Activated naive CD4-positive, alpha-beta T cell (primary cell): ENCODE results near the gene PAPSS2.

Experiments used
- DNase-seq, 4 experiments: peaks; one replicate each; lab custom pipeline; 2025; lab: John Stamatoyannopoulos, UW

The PAPSS2 gene

DNA sequence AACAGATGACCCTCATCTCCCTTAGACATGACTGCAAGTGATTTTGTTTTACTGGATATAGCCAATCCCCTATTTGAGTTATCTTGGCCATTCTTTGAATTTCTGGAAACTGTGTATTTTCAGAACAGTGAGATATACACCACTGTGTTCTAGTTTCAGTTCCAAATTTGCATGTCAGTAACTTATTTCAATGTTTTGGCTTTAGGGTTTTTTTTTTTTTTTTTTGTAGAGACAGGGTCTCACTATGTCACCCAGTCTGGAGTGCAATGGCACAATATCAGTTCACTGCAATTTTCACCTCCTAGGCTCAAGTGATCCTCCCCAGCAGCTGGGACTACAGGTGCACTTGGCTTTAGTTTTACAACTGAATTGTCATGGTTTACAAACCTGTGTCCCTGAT, 91.1 kb downstream of the PAPSS2 start:
- DNase-seq: no peak

DNA sequence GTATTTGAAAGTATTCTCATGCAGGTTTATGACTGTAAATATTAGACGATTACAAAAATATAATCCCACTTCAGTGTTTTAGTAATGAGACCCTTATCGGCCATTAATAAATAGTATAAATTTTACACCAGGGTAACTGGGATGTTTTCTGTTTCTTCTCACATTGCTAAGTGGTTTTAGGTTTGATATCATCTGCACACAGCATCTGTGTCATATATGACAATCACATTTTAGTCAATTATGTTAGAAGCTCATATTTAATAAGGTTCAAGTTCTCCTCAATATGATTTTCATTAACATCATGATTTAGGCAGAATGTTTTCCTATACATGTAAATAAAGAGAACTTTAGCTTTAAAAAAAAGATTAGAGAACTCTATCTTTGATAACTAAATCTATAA, 91.6 kb downstream of the PAPSS2 start:
- DNase-seq: no peak

DNA sequence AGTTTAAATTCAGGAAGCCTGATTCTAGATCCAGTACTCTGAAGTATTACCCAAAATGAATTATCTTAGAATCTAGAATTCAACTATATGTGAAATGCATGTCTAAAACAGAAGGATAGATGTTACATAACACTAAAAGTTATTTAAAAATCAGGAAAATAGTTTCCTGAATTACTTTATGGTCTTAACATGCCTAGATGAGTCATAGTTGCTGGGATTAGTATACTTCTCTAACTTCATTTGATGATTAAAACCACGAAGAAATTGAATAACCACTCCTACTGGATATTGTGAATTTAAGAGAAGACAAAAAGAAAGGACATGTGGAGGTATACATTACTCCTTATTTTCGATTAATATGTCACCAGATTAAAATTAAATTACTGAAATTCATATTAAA, 92.9 kb downstream of the PAPSS2 start:
- no peak for DNase-seq

DNA sequence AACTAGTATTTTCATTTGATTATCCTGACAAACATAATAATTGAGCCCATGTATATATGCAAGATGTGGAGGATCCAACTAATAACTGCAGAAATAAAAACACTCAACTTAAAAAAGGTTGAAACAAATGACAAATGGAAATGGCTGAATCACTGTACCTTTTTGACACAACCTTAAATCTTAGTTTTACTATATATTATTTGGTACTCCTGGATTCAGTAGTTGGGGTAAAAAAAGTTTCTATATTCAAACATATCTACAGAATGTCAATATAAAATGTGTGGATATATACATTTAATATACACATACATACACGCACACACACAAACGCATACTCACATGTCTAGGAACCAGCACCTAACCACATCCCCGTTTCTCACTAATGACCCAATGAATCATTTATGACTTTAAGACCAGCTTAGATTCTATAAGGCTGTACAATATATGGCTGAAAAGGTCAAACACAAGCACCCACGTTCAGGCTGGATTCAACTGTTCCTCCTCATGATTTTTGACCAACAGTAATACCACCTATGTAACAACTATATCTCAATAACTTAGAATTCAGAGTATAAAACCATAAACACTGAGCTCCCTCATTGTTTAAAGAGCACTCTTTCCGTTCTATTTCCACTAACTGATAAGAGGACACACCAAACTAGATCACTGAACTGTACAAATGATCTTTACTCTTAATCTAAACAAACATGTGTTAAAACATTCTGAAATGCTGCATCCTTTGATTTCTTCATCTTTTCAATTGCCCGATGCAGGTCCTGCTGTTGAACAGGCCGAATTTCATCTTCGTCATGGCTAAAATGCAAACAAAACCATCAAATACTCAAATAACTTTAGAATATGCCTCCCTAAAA, 94.6 kb downstream of the PAPSS2 start:
- no peak for DNase-seq

DNA sequence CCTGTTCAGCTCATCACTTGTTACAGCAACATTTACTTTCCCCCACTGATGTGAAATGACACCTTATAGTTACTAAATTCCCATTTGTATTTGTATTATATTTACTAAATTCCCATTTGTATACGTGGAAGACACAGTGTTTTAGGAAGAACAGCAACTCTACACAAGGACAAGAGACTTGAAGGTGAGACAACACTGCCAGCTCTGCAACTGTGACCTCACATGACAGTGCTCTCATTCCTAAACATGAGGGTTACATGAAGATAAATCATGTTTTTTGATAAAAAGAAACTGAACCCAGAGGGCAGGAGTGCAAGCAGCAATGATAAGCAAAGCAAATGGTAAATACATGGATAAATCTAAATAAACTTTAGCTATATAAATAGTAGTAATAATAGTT, 98.0 kb downstream of the PAPSS2 start:
- no peak for DNase-seq

DNA sequence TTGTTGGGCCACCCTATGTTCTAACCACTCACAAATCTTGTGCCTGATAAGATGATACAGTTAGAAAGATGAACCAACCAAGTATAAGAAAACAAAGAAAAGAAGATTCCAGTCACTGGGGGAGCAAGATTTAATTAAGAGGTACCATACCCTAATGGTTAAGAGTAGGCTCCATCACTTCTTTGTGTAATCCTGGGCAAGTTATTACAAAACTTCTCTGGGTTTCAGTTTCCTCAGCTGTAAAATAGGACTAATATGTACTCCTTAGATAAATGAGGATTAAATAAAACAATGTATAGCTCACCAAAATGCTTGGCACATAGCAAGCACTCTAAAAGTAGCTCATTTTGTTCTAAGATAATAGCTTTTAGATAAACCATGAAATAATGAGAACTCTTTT, 99.9 kb downstream of the PAPSS2 start:
- no peak for DNase-seq

DNA sequence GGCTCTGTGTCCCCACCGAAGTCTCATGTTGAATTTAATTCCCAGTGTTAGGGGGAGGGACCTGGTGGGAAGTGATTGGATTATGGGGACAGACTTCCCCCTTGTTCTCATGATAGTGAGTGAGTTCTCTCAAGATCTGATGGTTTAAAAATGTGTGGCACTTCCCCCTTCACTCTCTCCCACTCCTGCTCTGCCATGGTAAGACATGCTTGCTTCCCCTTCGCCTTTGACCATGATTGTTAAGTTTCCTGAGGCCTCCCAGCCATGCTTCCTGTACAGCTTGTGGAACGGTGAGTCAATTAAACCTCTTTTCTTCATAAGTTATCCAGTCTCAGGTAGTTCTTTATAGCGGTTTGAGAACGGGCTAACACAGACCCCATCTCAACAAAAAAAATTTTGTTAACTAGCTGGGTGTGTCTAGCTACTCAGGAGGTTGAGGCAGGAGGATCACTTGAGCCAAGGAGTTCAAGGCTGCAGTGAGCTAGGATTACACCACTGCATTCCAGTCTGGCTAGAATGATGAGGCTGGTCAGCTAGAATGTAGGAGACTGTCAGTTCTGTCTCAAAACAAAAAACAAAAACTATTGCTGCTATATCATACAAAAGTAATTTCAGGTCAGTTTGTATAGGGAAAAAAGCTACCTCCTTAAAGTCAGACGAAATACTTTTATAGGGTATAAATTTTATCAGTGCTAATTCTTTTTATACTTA, 100.7 kb downstream of the PAPSS2 start:
- DNase-seq: no peak

DNA sequence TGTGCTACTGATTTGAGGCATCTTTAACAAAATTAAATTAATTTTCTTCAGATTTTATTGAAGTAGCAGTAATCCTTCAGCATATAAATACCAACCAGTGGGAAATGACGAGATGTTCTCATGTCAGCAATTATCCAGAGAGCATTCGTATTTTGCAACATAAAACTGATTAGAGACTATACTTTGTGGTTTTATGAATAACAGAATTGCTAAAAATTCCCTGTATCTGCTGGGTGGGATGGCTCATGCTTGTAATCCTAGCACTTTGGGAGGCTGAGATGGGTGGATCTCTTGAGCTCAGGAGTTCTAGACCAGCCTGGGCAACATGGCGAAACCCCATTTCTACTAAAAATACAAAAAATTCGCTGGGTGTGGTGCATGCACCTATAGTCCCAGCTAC, 101.5 kb downstream of the PAPSS2 start:
- DNase-seq: no peak

DNA sequence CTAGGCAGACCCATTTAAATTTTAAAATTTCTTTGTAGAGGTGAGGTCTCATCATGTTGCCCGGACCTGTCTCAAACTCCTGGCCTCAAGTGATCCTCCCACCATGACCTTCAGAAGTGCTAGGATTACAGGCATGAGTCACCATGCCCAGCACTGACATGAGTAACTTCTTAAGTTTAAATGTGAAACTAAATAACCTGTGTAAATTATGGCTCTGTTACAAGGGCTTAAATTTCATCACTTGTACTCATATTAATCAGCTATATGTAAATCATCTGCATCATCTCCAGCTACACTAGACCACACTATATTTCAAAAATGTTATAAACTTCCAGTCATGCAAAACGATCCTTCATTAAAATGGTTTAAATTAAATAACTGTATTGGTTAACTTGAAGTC, 102.2 kb downstream of the PAPSS2 start:
- no peak for DNase-seq

DNA sequence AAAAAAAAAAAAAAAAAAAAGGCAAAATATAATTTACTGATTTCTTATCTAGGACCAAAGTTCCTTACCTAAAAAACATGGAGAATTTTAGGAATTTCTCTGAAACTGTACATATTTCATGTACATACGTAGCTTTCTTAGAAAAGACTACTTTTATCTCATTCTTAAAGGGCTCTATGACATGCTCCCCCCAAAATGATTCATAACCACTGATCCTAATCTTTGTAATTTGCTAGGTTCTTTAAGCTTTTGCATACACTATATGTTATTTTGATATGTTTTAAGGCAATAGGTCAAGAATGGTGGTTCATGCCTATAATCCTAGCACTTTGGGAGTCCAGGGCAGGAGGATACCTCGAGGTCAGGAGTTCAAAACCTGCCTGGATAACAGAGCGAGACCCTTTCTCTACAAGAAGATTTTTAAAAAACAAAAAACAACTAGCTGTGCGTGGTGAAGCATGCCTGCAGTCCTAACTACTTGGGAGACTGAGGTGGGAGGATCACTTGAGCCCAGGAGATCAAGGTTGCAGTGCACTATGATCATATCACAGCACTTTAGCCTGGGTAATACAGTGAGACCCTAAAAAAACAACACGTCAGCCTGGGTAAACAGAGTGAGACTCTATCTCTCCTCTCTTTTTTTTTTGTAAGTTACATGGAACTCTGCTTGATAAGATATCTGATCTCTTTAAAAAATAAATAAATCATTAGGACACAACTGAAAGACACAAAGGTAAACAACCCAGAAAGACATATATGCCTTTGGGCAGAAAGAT, 103.6 kb downstream of the PAPSS2 start:
- DNase-seq: no peak

DNA sequence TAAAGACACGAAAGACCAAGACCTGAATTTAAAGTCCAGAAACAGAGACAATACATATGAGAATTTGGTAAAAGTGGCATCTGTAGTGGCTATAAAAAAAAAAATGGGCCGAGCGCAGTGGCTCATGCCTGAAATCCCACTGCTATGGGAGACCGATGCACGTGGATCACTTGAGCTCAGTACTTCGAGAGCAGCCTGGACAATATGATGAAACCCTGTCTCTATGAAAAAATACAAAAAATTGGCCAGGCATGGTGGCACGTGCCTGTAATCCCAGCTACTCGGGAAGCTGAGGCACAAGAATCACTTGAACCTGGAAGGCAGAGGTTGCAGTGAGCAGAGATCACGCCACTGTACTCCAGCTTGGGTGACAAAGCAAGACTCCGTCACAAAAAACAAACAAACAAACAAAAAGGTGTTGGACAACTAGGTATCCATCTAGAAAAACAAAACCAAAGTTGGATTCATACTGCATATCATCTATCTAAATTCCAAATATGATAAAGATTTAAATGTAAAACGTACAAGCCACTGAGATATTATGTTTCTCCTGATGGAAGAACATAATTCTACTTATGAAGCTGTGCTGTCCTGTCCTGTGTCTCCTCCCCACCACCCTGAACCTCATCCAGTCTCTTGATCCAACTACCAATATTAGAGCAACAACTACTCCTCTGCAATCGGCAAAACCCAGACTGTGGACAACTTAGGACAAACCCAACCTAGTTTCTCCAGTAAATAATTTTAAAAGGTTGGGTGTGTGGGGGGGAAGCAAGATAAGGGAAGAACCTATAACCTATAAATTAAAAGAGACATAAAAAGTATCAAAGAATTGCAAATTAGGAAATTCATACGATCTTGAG, 104.6 kb downstream of the PAPSS2 start:
- no peak for DNase-seq

DNA sequence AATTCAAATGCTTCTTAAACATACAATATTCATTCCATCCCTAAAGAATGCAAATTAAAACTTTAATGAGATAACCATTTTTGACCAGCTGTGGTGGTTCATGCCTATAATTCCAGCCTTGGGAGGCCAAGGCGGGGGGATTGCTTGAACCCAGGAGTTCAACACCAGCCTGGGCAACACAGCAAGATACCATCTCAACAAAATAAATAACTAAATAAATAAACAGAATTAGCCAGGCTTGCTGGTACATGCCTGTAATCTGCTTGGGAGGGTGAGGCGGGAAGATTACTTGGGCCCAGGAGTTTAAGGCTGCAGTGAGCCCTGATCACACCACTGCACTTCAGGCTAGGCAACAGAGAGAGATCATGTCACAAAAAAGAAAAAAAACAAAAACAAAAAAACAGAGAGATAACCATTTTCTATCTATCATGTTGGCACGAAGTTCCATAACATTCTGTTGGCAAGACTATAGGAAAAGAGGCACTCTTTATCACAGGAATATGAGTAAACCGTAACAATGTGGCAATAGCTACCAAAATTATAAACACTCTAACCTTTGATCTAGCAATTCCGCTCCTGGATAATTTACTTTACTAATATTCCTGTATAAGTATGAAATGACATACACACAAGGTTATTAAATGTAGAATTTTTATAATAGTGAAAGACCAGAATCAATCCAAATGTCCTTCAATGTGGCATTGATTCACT, 106.1 kb downstream of the PAPSS2 start:
- DNase-seq: no peak

DNA sequence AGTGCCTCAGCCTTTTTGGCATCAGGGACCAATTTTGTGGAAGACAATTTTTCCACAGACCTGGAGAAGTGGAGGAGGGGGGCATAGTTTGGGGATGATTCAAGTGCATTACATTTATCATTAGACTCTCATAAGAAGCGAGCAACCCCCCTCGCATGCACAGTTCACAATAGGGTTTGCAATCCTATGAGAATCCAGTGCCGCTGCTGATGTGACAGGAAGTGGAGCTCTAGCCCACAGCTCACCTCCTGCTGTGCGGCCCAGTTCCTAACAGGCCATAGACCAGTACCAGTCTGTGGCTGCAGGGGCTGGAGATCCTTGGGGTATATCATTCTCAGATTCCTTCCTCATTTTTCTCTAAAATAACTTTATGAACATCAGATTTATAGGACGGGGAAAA, 107.6 kb downstream of the PAPSS2 start:
- no peak for DNase-seq

DNA sequence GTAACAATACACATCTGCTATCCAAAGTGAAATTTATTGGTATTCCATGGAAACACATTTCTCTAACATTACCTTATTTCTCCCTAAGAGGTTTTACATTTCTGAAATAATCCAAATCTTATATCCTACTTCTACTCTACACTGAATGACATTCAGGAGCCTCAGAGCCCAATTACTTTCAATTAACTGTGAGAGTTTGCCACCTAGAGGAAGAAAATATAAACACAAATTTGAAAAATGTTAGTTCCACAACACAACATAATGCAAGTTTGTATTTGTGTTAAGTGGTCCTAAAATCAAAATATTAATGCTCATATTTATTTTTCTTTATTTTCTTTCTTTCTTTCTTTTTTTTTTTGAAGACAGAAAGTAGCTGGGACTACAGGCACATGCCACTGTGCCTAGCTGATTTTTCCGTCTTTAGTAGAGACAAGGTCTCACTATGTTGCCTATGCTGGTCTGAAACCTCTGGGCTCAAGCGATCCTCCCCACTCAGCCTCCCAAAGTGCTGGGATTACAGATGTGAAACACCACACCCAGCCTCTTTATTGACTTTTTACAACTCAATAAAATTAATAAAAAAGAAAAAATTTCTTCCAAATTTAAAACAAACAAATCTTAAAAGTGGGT, 112.3 kb downstream of the PAPSS2 start:
- DNase-seq: no peak

DNA sequence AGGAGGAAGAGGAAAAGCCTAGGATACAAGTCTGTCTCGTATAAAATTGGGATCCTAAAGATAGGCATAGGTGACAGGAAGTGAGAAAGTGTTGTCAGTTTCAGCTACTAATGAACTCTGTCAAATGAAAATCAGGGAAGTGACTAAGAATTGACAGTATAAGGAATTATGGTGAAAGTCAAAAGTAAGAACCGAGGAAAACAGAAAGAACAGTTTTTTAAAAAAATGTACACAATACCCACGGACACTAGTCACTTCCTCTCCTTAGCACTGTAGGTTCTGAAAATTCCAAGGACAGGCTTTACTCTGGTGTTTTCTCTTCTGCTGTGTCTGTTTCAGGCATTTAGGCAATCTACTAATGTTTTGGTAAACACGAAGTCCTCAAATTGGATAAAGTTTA, 116.1 kb downstream of the PAPSS2 start:
- no peak for DNase-seq

DNA sequence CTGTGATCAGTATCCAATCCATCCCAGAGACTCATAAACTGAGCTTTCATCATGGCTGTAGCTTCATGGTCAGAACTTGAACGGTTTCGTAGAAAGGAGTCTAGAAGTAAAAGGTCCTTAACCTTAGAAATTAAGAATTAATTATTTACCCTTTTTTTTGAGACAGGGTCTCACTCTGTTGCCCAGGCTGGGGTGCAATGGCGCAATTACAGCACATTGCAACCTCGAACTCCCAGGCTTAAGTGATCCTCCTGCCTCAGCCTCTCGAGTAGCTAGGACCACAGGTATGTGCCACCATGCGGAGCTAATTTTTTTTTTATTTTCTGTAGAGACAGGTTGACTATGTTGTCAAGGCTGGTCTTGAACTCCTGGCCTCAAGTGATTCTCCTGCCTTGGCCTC, 116.7 kb downstream of the PAPSS2 start:
- no peak for DNase-seq

DNA sequence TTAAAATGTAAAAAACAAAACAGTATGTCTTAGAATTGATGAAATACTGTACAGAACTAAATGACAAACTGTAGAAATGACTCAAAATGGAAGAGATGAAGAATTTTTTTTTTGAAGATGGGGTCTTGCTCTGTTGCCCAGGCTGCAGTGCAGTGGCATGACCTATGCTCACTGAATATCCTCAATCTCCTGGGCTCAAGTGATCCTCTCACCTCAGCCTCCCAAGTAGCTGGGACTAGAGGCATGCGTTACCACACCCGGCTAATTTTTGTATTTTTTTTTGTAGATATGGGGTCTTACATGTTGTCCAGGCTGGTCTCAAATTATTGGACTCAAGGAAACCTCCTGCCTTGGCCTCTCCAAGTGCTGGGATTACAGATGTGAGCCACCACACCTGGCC, 121.9 kb downstream of the PAPSS2 start:
- DNase-seq: no peak

DNA sequence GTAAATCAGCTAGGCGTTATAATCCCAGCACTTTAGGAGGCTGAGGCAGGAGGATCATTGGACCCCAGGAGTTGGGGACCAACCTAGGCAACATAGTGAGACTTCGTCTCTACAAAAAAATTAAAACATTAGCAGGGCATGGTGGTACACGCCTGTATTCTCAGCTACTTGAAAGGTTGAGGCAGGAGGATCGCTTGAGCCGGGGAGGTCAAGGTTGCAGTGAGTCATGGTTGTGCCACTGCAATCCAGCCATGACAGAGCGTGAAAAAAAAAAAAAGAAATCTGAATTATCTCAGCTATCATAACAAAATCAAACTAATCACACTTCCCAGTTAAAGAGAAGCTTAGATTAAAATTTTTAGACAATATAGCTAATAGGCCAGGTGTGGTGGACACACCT, 123.0 kb downstream of the PAPSS2 start:
- no peak for DNase-seq

DNA sequence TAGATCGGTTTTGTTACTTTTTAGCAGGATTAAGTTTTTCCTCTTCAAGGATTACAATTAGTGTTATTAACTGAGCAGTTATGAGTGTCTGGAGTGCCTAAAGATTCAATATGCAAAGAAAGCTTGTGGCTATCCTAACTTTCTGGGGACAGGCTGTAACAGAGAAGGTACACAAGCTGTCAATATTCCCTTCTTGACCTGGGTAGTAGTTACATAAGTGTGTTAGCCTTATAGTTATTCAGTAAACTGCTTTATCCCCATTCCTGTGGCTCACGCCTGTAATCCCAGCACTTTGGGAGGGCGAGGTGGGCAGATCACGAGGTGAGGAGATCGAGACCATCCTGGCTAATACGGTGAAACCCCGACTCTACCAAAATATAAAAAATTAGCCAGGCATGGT, 126.7 kb downstream of the PAPSS2 start:
- DNase-seq: no peak

DNA sequence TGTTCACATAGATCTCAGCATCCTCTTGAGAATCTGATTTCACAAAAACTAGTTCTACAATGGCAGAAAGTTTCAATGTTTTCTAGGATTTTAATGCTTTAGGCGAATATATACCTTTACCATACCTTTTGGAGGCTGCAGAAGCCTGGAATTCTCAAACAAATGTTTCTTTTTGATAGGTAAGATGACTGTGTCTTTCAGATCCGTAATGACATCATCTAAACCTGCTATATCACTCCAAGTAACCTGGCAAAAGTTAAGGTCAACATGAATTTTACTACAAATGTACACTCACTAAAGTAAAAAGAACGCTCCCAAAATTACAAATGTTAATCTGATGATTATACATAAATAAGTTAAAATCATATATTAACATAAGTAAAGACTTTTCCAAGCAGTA, 130.5 kb downstream of the PAPSS2 start:
- DNase-seq: no peak

DNA sequence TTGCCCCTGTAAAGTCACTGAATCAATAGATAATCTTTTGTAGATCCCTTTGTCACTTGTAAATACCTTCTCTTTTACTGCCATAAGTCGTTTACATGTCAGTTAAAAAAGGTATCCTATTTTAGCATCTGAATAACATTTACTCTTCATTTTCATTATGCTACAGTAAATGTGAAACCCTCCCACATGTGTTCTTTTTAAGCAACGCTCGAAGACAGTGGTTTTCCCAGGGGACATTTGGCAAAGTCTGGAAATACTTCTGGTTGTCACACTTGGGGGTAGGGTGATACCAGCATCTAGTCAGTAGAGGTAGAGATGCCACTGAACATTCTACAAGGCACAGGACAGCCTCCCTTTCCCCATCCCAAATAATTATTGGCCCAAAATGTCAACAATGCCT, 134.6 kb downstream of the PAPSS2 start:
- no peak for DNase-seq
